Kidney capillary endothelial cell (primary cell): ENCODE measurements around the gene UPP2.

Source experiments
- DNase-seq: peaks from one replicate; pipeline ENCODE4 v3.0.0-alpha.2; 2018; ENCODE audit warnings: low spot score

UPP2 gene

GRCh38 chr2:158142568-158143332 is 41.1 kb downstream of the UPP2 start:
- DNase-seq, result no peak

GRCh38 chr2:158143703-158144360 is 42.2 kb downstream of the UPP2 start:
- no peak for DNase-seq

- no peak for DNase-seq
Observed at GRCh38 chr2:158144914-158145625, 43.4 kb downstream of the UPP2 start.

- DNase-seq, result no peak
Observed at GRCh38 chr2:158153270-158154015, 51.8 kb downstream of the UPP2 start.

GRCh38 chr2:158154596-158154995 is 52.9 kb downstream of the UPP2 start:
- DNase-seq, result no peak

GRCh38 chr2:158172719-158173118 is 71.0 kb downstream of the UPP2 start:
- no peak for DNase-seq

GRCh38 chr2:158174495-158174894 is 72.8 kb downstream of the UPP2 start:
- DNase-seq, result no peak

GRCh38 chr2:158174956-158175355 is 73.3 kb downstream of the UPP2 start:
- no peak for DNase-seq

- no peak for DNase-seq
Observed at GRCh38 chr2:158178646-158179045, 77.0 kb downstream of the UPP2 start.

GRCh38 chr2:158179660-158180059 is 78.0 kb downstream of the UPP2 start:
- peak; percentile 41 for DNase-seq

- DNase-seq, result no peak
Observed at GRCh38 chr2:158181171-158181570, 79.5 kb downstream of the UPP2 start.

GRCh38 chr2:158182676-158183295 is 81.1 kb downstream of the UPP2 start:
- DNase-seq, result no peak

- DNase-seq, result no peak
Observed at GRCh38 chr2:158184001-158184400, 82.3 kb downstream of the UPP2 start.

GRCh38 chr2:158184556-158185343 is 83.1 kb downstream of the UPP2 start:
- DNase-seq, result no peak
